ENCODE data around the gene BCDIN3D. TPM values are rescaled to one million over a fixed set of nuclear protein-coding genes. Genes with fewer than 3 reads are reported as not detected.

The BCDIN3D gene
- total RNA-seq, 1 donor = 3.5 TPM

GRCh38 chr12:49888461-49889151, 45.7 kb upstream of the BCDIN3D start:
- no peak for DNase-seq (ENCODE audit: low read depth)
- H3K4me3 ChIP-seq (ENCODE audit: low read depth, low read length) = no peak overlapping the region
- no peak for TF ChIP-seq CTCF (IDR thresholded peaks at IDR 0.05; ENCODE audit: insufficient read depth, low read depth, low read length)

- no peak for DNase-seq (ENCODE audit: low read depth)
- no peak overlapping the region for H3K4me3 ChIP-seq (ENCODE audit: low read depth, low read length)
- no peak for TF ChIP-seq CTCF (IDR thresholded peaks at IDR 0.05; ENCODE audit: insufficient read depth, low read depth, low read length)
These were observed 44.9 kb upstream of the BCDIN3D start for GRCh38 chr12:49887536-49888401.

GRCh38 chr12:49887091-49887490, 44.2 kb upstream of the BCDIN3D start:
- TF ChIP-seq CTCF (IDR thresholded peaks at IDR 0.05; ENCODE audit: insufficient read depth, low read depth, low read length) = no peak
- no peak overlapping the region for H3K4me3 ChIP-seq (ENCODE audit: low read depth, low read length)
- DNase-seq (ENCODE audit: low read depth) = no peak

- DNase-seq (ENCODE audit: low read depth) = no peak
- no peak overlapping the region for H3K4me3 ChIP-seq (ENCODE audit: low read depth, low read length)
- TF ChIP-seq CTCF (IDR thresholded peaks at IDR 0.05; ENCODE audit: insufficient read depth, low read depth, low read length) = no peak
These were observed 43.0 kb upstream of the BCDIN3D start for GRCh38 chr12:49885663-49886461.

- no peak overlapping the region for H3K4me3 ChIP-seq (ENCODE audit: low read depth, low read length)
- DNase-seq (ENCODE audit: low read depth) = no peak
- TF ChIP-seq CTCF (IDR thresholded peaks at IDR 0.05; ENCODE audit: insufficient read depth, low read depth, low read length) = no peak
These were observed 42.2 kb upstream of the BCDIN3D start for GRCh38 chr12:49885118-49885517.

- H3K4me3 ChIP-seq (ENCODE audit: low read depth, low read length) = no peak overlapping the region
- TF ChIP-seq CTCF (IDR thresholded peaks at IDR 0.05; ENCODE audit: insufficient read depth, low read depth, low read length) = no peak
- DNase-seq (ENCODE audit: low read depth) = no peak
These were observed 40.1 kb upstream of the BCDIN3D start for GRCh38 chr12:49882851-49883464.
